K562 (cell line): ENCODE results near the gene IPPK.

Source experiments
- EP300 ChIP-seq: IDR thresholded peaks from 2 replicates; pipeline ENCODE4 v1.6.1; 2012; ENCODE audit warnings: low read length, improper control_type of control experiment
- POLR2A ChIP-seq: fragments of 450-650 bp; conservative IDR thresholded peaks from 2 replicates; pipeline ENCODE4 v1.6.1; 2016
- POLR2AphosphoS2 ChIP-seq: IDR thresholded peaks from 2 replicates; pipeline ENCODE4 v1.6.1; 2012; ENCODE audit warnings: low read length, improper control_type of control experiment
- SIX5 ChIP-seq, 2 experiments: IDR thresholded peaks; 2 replicates each; pipeline ENCODE4 v1.6.1; 2011; ENCODE audit warnings: low read length in 2 of 2, borderline replicate concordance in 1 of 2, low read depth in 1 of 2, mild to moderate bottlenecking in 1 of 2, moderate library complexity in 1 of 2; ENCODE audit not compliant: insufficient read depth in 1 of 2
- TEAD4 ChIP-seq, 2 experiments: sonication (generic) in 1 of 2; formaldehyde crosslinking in 1 of 2; IDR thresholded peaks; 2 replicates each; pipeline versions ENCODE4 v1.6.1 to v1.8.0; 2012 to 2022; ENCODE audit warnings: borderline replicate concordance in 1 of 2, inconsistent platforms in 1 of 2, low read length in 1 of 2, mild to moderate bottlenecking in 1 of 2, missing genetic modification reagents in 1 of 2
- TF ChIP-seq, protein P1 (sequence below): sonication (generic); formaldehyde crosslinking; IDR thresholded peaks from 2 replicates; pipeline ENCODE4 v1.9.0; 2022; ENCODE audit warnings: mild to moderate bottlenecking, missing genetic modification reagents
- TF ChIP-seq, protein P2 (sequence below), 3 experiments: IDR thresholded peaks in 2 of 3; conservative IDR thresholded peaks in 1 of 3; 2 replicates each; pipeline ENCODE4 v1.5.1; 2011 to 2012; ENCODE audit warnings: low read length in 3 of 3, mild to moderate bottlenecking in 3 of 3, control low read depth in 2 of 3, improper control_type of control experiment in 1 of 3, inconsistent platforms in 1 of 3, low read depth in 1 of 3, mixed read lengths in 1 of 3, moderate library complexity in 1 of 3; ENCODE audit not compliant: insufficient read depth in 2 of 3

GRCh38 chr9:92639791-92640271, 30.1 kb downstream of the IPPK start:
- TF ChIP-seq, protein P1, sequence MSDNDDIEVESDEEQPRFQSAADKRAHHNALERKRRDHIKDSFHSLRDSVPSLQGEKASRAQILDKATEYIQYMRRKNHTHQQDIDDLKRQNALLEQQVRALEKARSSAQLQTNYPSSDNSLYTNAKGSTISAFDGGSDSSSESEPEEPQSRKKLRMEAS (CRISPR knock-in tag) = no peak
- TF ChIP-seq EP300 (no peak), SIX5 (IDR thresholded peaks at IDR 0.05; ENCODE audit: borderline replicate concordance in 1 of 2, insufficient read depth in 1 of 2, low read depth in 1 of 2, low read length in 2 of 2) (no peak), TEAD4 (IDR thresholded peaks at IDR 0.05; ENCODE audit: low read length) (no peak), TEAD4 (CRISPR knock-in tag; IDR thresholded peaks at IDR 0.05; ENCODE audit: borderline replicate concordance) (no peak), POLR2AphosphoS2 (no peak), POLR2A (no peak)
- TF ChIP-seq, protein P2, sequence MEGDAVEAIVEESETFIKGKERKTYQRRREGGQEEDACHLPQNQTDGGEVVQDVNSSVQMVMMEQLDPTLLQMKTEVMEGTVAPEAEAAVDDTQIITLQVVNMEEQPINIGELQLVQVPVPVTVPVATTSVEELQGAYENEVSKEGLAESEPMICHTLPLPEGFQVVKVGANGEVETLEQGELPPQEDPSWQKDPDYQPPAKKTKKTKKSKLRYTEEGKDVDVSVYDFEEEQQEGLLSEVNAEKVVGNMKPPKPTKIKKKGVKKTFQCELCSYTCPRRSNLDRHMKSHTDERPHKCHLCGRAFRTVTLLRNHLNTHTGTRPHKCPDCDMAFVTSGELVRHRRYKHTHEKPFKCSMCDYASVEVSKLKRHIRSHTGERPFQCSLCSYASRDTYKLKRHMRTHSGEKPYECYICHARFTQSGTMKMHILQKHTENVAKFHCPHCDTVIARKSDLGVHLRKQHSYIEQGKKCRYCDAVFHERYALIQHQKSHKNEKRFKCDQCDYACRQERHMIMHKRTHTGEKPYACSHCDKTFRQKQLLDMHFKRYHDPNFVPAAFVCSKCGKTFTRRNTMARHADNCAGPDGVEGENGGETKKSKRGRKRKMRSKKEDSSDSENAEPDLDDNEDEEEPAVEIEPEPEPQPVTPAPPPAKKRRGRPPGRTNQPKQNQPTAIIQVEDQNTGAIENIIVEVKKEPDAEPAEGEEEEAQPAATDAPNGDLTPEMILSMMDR (IDR thresholded peaks at IDR 0.05 in 2 of 3, conservative IDR thresholded peaks at IDR 0.05 in 1 of 3; ENCODE audit: insufficient read depth in 2 of 3, low read depth in 1 of 3, low read length in 3 of 3) = no peak
